T-helper 22 cell (primary cell): ENCODE results near the gene PRR23E.

Source experiments
- DNase-seq: peaks from one replicate; pipeline ENCODE4 v3.0.0-alpha.2; 2020; ENCODE audit warnings: low read depth

Gene PRR23E

DNA sequence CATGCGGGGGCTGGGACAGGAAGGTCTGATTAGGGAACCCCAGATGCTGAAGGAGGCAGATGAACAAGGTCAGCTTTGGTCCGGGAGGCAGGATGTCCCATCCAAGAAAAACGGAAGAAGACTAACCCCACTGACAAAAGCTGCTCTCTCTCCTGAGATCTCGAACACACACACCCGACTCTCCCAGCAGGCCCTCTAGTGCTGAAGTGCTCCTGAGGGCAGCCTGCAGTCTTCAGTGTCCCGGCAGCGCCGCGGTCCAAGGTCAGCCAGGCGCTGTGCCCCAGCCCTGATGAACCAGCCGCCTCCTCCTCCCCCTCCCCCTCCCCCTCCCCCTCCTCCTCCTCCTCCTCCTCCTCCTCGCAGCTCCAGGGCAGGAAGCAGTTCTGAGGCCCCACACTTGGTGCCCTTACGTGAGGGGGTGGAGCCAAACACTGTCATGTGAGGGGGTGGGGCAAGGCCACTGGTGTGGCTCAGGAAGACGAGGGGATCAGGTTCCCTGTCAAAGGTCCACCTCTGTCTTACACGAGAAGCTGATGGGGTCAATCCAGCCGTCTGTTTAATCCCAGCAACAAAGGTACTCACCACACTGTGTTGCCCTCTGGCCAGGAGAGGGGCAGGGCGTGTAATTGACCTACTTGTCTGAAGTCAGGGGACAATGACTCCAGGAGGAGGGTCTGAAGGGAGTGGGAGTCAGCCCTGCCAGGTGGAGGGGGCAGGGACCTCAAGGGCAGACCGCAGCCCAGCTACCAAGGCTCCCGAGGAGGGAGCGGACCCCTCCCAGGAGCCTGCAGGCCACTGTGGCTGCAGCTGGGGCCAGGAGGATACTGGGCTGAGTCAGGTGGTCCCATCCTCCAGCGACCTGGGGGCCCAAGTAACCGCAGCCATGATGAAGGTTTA, 34.3 kb downstream of the PRR23E start:
- DNase-seq: no peak

DNA sequence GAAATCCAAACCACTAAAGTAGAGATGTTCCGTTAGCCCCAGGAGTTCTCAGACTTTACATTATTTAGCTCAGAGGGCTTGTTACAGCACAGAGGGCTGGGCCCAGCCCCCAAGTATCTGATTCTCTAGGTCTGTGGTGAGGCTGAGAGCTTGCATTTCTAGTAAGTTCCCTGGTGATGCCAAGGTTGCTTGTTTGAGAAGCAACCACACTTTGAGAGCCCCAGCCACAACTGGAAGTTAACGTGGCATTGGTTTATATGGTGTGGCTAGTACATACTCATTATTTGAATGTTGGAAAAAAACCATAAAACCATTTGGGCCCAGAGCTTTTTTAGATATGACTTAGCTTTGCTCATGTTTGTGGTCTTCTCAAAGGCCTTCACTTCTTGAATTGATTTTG, 35.9 kb downstream of the PRR23E start:
- DNase-seq: no peak

DNA sequence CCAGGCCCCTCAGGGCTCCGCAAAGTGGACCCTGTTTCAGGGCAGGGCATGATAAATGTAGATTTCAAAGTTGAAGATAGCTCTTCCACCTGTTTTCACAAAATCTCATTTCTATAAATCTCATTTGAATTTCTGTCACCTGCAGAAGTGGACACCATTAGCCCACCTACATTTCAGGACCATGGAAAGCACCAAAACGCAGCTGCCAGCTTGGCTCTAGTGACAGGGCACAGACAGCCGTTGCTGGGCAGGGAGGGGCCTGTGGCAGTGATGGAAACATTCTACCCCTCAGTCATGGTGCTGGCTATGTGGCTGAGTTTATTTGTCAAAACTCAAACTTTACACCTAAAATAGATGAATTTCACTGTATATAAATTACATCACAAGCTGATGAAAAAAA, 40.4 kb downstream of the PRR23E start:
- DNase-seq: no peak

DNA sequence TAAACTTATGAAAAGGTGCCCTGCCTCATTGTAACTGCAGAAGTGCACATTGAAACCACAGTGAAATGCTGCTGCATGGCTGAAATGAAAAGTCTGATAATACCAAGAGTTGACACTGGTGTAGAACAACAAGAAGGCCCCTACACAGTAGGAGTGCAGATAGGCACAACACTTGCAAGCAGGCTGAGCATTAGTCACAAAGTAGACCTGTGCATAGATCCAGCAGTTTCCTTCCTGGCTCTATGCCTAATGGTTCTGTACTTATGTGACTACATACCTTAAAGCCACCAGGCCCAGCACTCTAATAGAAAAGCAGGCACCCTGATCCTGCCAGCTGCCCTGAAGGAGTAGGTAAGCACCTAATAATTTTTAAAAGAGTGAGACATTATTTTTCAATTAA, 41.8 kb downstream of the PRR23E start:
- no peak for DNase-seq

DNA sequence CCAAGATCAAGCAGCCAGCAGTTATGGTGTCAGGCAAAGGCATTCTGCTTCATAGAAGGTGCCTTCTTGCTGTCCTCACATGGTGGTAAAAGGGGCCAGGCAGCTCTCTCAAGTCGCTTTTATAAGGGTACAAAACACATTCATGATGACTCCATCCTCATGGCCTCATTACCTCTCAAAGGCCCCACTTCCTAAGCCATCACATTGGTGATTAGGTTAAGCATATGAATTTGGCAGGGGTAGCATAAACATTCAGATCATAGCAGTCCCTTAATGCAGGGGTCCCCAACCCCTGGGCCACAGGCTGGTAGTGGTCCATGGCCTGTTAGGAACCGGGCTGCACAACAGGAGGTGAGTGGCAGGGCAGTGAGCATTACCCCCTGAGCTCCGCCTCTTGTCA, 42.8 kb downstream of the PRR23E start:
- no peak for DNase-seq

DNA sequence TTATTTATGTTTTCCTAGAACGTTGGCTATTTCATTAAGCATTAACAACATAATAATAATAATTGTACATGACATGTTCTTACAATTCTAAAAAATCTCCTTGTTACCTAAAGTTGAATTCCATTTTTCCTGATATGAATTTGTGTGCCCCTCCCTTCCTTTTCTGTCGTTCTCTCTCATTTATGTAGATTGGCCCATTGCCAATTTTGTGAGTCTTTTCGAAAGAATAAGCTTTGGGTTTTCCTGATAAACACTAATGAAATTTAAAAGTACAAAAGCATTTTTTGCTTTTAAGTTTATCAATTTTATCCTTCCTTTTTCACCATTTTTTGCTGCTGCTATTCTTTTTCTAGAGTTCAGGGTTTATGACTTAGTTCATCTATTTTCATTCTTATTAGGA, 44.9 kb downstream of the PRR23E start:
- no peak for DNase-seq

DNA sequence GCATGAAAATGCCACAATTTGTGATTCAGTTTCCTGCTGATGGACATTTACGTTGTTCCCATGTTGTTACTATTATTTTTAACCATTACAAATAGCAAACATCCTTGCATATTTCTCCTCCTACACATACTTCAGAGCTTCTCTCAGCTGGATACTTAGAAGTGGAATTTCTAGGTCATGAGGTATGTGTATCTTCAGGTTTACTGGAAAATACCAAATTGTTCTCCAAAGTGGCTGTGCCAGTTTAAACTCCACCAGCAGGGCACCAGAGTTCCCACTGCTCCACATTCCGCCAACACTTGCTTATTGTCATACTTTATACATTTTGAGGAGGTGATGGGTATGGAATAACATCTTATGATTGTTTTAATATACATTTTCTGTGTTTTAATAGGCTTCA, 45.7 kb downstream of the PRR23E start:
- DNase-seq: no peak

DNA sequence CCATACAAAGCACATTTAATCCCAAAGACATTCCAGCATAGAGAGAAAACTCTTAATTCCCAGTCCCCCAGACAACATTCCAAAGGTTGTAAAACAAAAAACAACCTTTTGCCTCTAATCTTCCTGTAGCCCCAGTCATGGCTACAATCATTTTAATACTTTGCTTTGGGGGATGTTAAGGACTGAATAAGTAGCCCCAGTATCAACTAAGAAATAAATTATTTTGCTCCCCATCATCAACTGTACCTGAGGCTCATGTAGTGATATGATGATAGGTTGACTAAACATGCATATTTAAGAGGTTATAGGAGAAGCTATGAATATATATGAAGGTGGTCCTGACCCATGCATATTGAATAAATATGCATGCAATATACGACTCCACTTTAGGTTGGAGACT, 54.4 kb downstream of the PRR23E start:
- no peak for DNase-seq
